ENCODE data around the gene TOMM5.

The TOMM5 gene

GRCh38 chr9:37592108-37592951, at the start of gene TOMM5:
Gene TOMM5 (minus strand): TSS chr9:37592597. CDS start chr9:37592532, 65 bp downstream.
- DNase-seq, result peak; percentile 91 to 93

GRCh38 chr9:37641331-37641730, 48.9 kb upstream of the TOMM5 start:
- DNase-seq, result no peak

GRCh38 chr9:37640246-37640645, 47.8 kb upstream of the TOMM5 start:
- no peak for DNase-seq

- no peak for DNase-seq
Observed at GRCh38 chr9:37639841-37640240, 47.4 kb upstream of the TOMM5 start.

DNA sequence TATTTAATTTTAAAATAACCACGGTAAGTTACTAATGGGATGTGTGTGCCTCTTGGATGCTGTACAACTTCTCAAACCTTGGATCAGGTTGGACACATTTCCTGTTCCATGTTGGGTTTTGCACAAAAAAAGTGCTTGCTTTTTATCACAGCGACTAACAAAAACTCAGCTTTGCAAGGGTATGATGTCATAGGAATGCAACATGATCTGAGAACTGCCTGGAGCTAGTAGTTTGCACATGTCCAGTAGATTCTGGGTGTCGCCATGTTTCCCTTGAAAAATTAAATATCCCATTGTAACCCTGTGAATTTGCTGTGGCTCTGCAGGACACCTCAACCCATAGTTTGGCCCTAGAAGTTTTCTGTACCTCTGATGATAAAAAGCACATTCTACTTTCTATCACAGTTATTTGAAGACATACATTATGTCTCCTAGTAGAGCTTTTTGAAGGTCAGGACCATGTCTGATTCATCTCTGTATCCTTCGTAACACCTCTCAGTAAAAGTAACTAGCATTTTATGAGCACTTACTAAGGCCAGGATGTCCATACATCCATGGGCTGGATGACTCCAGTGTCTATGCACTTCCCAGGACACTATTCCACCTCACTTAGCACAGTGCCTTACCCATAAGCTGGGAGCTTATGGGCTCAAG, 46.8 kb upstream of the TOMM5 start:
- no peak for DNase-seq

- no peak for DNase-seq
Observed at GRCh38 chr9:37636511-37637448, 44.4 kb upstream of the TOMM5 start.

- no peak for DNase-seq
Observed at GRCh38 chr9:37635808-37636207, 43.4 kb upstream of the TOMM5 start.

DNA sequence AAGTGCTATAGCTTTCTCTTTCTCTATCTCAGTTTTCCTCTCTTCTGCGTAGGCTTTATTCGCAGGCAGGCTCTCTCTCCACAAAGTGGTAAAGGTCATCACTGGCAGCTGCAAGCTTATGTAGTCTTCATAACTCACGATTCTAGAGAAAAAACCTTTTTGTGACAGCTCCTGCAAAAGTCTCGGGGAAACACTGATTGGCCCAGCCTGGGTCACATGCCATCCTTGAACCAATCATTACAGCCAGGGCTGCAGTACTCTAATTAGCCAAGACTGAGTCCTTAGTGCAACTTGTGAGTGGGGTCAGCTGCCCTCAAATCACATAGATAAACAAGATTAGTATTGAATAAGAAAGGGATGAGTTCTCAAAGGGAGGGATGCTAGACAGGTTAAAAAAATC, 40.1 kb upstream of the TOMM5 start:
- no peak for DNase-seq

DNA sequence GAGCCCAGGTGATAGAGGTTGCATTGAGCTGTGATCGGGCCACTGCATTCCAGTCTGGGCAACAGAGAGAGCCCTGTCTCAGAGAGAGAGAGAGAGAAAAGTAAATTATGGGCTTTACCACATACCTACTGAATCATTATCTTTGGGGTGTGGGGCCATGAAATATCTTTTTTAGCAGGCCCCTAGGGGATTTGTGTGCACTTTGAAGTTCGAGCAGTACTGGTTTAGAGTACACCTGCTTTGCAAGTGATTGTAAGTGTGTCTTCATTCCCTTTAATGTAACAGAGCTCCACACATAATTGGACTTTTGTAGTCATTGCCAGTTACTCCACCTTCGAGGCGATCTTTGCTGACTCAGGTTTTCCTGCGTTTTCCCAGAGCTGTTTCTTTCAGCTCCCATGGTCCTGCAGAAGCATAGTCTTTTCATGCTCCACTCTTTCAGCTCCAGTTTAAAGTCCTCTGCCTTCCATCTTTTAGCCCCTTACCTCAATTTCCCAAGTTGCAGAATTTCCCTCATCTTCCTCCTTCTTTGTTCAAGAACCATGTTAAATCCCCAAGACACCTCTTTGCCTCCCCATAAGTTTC, 34.4 kb upstream of the TOMM5 start:
- no peak for DNase-seq

- no peak for DNase-seq
Observed at GRCh38 chr9:37625758-37626147, 33.4 kb upstream of the TOMM5 start.

- DNase-seq, result no peak
Observed at GRCh38 chr9:37625036-37625757, 32.8 kb upstream of the TOMM5 start.

DNA sequence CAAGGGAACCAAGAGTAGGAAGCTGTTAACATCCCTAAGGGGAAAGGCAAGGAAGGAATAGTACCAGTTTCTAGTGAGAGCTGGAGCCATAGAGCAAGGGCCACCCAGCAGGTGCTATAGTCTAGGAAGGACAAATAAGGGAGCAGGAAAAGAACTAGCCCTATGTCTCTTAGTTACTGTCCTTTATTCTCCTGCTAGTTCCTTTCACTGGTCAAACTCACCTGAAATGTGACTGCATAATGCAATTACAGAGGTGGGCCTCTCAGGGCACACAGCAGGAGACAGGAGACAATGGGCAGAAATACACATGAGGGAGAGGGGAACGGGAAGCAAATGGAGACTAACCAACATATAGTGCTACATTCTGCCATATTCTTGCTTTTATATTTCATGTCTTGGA, 31.7 kb upstream of the TOMM5 start:
- DNase-seq, result no peak

GRCh38 chr9:37623267-37623666, 30.9 kb upstream of the TOMM5 start:
- no peak for DNase-seq

DNA sequence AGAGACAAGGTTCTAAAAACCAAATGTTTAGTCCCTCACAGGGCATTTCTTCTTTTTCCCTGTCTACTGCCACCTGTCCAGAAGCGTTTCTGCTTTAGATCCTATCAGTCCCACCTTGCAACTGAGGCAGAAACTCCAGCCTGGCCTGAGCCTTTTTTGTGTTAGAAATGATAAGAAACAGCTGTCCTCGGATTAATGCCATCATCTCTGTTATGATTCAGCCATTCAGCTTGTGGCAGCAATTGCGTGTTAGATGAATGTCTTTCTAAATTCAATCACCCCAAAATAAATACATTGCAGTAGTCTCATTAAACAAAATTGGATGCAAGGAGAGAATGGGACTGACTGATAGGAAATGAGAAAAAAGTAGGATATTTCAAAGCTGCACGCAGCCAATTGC, 30.1 kb upstream of the TOMM5 start:
- no peak for DNase-seq

GRCh38 chr9:37621273-37622121, 29.1 kb upstream of the TOMM5 start:
- DNase-seq, result no peak

DNA sequence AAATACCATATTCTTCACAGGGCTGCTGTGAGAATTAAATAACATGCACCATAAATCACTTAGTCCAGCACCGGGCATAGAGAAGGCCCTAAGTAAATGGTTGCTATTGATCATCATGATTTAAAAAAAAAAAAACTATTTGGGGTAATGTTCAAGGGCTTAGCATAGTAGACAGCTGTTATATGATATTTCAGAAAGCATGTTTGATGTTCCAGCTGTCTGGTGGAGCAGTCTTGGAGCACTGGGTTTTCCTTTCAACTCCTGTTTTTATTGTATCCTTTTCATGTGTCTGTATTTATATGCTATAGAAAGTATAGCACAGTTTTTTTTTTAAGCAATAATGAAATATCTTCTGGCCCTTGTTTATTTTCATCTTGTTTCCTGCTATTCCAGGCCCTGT, 28.0 kb upstream of the TOMM5 start:
- DNase-seq, result no peak

DNA sequence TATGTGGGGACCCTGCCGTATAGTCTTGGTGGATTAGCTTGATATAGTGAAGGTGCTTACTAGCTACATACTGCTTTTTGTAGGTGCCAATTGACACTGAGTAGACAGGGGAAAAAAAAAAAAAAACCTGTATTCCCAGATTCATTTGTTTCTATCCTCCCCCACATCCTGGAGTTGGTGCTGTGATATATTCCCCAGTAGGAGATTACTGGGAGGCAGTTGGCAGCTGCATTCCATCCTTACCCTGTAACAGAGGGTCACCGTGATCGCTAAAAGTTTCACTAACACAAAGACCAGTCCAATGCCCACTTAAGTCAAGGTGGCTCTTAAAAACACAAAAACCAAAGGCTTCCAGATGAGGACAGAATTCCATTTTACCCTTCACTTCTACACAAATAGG, 27.4 kb upstream of the TOMM5 start:
- no peak for DNase-seq

DNA sequence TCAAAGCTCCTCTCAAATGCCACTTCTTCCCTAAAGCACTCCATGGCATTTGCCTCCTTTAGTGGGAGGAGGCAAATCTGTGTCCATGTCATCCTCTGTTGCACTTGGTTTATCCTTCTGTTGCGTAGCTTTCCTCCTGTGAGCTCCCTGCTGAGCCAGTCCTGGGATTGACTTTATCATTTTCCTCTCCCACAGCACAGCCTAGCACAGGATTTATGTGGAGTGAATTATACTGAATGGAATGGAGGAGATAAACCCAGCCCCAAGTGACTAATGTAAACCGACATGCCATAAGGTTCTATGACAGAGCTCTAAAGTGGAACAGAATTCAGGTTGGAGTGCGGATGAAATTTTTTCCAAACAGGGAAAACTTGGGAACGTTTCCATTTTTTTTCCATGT, 26.4 kb upstream of the TOMM5 start:
- DNase-seq, result no peak

DNA sequence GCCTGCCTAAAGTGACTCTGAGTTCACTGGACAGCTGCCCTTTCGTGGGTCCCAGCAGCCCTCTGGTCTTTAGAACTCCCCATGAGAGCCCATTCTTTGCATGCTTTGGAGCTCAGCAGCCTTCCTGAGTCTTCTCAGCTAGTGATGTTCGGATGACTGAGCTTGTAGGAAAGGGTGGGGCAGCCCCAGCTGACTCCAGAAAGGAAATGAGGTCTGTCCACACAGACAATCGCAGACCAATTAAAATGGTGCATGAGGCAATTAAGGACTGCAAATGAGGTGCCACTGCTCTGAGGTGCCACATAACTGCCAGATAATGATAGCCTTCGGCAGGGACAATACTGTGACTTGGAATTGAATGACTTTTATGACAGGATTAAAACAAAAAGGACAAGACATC, 25.4 kb upstream of the TOMM5 start:
- no peak for DNase-seq

GRCh38 chr9:37617161-37617560, 24.8 kb upstream of the TOMM5 start:
- no peak for DNase-seq

DNA sequence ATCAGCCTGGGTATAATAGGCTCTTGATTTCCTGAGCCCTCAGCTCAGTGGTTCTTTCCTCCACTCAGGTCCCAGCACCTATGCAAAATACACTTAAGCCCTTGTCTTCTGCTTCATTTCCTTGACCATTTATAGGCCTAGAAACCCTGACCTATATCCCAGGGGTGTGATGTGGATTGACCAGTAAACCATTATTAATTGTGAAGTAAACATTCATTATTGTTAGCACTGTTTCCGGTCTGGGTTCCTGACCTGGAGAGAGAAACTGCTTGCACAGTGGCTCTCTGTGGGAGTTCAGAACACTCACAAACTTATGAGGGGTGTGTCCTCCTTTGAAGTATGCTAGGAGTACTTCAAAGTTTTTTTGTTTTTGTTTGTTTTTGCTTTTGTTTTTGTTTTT, 19.6 kb upstream of the TOMM5 start:
- no peak for DNase-seq

Data from Kasumi-1 (cell line).